GM19238 (cell line): ENCODE data around the gene COL4A2.

Source experiments
- DNase-seq: peaks from one replicate; pipeline ENCODE4 v3.0.0; 2011; ENCODE audit warnings: low spot score; ENCODE audit not compliant: insufficient read length

Gene COL4A2

DNA sequence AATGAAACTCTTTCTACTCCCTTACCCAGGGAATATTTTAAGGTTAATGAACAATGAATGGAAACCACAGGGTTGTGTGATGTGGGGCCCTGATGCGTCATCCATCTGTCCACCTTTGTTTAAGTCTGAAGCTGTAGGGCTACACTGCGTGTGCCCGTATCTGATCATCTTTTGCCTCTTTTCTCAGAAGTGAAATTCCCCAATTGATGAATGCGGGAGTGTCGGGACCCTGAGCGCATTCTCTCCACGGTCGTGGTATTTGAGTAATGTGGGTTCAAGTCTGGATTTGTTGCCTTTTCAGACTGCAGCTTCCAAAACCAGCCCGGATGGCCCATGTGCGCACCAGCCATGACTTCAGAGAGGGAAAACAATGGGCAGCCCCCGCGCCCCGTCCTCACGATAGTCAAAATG is 112.3 kb downstream of the COL4A2 start:
- no peak for DNase-seq

DNA sequence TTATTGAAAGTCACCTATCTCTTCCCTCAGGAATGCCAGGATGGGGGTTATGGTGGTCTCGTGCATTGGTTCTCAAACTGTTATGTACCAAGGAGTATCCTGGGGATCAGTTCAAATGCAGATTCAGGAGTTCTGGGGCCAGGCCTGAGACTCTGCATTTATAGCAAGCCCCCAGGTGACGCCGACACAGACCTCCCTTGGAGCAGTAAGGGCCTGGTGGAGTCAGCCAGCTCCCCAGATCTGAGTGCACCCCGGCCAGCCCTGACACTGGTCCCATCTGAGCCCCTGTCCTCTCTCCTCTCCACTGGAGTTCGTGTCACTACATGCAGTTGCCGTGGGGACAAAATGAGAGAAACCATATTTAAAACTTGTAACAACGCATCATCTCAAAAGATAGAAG is 112.9 kb downstream of the COL4A2 start:
- DNase-seq = no peak

DNA sequence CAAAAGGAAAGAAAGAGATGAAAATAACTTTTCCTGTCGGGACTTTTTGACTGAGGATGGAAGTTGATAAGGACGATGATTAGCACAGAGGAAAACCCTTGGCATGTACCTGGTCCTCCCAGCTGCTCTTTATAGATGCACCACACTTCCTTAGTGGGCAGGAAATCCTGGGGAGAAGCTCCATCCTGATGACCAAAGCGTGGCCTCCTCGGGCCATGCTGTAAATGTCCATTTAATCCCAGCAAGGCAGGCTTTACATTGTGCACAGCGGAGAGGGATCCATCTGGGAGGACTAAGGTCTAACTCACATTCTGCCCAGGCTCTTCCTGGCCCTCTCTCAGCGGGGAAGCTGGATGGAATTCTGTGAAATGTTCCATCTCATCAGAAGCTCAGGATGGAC is 113.5 kb downstream of the COL4A2 start:
- no peak for DNase-seq

DNA sequence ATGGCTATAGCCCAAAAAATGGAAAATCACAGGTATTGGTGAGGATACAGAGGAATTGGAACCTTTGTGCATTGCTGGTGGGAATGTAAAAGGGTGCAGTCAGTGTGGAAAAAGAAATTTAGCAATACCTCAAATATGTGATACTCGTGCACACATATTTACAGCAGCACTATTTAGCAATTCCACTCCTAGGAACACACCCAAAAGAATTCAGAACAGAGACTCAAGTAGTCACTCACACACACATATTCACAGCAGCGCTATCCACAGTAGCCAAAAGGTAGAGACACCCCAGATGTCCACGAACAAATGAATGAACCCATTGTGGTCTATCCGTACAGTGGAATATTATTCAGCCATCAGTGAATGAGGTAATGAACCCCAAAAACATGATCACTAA is 114.0 kb downstream of the COL4A2 start:
- no peak for DNase-seq

DNA sequence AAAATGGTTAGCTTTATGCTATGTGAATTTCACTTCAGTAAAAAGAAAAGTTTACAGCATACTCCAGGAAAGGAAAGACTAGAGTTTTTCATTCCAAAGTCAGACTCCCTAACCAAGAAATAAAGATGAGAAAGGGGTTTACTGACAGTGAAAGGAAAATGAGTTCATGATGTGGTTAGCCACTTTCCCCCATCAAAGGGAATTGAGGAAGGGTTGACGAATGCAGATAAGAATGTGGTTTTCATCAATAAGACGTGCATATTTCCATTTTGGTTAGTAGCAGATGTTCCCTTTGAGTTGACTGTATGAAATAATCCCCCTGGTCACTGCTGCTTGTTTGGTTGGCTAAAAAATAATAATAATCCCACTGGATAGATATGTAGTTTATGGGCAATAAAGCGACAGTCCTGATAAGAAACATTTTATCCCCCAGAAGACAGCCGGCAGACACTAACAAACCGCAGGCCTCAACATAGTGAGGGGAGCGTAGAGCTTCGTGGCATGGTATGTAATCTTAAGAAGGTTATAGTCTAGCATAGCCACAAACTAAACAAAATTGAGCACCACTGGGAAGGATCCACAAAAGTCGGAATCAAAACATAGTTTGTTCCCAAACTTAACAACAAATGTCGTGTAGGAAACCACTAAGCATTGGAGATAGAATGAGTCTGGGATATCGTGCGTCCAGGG is 114.8 kb downstream of the COL4A2 start:
- DNase-seq = no peak

DNA sequence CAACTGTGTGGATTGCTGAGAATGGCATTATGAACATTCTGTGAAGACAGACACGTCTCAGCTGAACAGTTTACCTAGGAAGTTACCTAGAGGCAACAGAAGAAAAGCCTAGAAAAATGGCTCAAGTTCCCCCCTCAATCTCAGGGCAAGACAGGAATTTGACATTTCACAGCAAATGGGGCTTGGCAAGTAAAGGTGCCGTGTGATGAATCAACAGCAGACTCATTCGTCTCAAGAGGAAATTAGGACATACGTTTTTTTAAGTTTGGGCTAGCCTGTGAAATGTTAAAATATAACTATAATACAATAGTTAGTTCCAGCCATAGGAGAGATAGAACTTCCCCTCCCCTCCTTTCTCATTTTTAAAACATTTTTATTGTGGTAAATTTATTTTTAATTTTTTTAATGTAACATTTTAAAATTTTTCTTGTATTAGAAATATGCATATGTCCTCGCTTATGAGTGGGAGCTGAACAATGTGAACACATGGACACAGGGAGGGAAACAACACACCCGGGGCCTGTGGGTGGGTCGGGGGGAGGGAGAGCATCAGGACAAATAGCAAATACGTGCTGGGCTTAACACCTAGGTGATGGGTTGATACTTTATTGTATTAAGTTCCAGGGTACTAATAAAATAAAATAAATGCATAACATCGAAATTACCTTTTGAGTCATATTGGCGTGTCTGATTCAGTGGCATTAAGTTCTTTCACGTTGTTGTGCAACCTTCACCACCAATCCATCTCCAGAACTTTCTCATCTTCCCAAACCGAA is 116.0 kb downstream of the COL4A2 start:
- DNase-seq = no peak

DNA sequence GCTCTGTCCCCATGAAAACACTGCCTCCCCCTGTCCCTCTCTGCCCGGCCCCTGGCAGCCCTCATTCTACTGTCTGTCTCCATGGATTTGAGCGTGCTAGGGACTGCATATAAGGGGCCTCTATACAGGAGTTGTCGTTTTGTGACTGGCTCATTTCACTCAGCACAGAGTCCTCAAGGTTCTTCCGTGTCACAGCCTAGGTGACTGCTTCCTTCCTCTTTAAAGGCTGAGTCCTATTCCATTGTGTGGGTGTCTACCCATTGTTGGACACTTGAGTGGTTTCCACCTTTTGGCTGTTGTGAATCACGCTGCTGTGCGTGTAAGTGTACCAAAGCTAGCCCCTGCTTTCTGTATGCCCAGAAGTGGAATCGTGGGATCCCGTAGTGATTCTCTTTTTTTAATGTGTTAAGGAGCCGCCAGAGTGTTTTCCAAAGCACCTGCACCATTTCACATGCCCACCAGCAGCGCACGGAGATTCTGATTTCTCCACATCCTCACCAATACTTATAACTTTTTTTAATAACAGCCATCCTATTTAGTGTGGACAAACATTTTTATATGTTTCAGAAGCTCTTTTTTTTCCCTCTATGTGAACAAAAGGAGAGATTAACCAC is 116.7 kb downstream of the COL4A2 start:
- no peak for DNase-seq

DNA sequence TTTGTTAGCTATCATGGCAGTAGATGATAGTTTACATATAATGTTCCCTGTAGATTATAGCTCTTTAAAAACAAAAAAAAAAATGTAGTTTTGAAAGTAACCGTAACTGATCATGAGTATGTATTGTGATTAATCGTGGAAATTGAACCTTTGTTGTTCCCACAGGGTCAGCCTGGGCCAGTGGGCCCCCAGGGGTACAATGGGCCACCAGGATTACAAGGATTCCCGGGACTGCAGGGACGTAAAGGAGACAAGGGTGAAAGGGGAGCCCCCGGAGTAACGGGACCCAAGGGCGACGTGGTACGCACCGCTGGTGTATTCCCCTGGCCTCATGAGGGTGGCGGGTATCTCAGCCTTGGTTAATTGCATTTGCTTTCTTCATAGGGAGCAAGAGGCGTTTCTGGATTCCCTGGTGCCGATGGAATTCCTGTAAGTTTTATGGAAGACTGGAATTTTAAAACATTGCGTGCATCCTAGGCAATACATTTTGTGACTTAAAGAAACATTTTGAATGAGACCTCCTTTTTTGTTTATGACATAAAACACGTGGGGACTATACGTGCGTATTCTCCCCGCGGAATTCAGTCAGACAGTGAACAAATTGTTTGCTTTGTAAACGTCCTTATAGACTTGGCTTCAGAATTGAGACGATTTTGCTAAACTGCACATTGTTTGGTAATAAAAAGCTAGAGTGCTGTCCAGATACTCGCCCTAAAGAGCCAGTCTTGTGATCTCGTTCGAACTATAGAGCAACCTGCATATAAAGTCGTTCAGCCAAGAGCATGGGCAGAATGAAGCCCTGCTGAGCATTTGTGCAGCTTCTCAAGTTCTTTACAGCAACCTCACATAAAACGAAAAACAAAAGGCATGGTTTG is 117.7 kb downstream of the COL4A2 start:
- no peak for DNase-seq

DNA sequence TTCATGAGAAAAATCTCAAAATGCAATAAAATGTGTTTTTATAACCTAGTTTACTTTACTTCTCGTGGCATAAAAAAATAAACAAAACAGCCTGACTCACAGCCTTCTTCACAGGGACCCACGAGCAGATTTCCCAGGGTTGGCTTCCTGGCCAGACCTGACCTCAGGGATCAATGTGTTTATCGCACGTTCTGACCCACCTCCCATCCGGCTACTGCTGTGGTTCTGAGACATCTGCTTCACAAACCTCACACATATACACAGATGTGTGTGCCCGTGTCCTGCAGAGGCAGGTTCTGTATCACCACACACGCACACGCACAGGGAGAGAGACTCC is 118.3 kb downstream of the COL4A2 start:
- DNase-seq = no peak

DNA sequence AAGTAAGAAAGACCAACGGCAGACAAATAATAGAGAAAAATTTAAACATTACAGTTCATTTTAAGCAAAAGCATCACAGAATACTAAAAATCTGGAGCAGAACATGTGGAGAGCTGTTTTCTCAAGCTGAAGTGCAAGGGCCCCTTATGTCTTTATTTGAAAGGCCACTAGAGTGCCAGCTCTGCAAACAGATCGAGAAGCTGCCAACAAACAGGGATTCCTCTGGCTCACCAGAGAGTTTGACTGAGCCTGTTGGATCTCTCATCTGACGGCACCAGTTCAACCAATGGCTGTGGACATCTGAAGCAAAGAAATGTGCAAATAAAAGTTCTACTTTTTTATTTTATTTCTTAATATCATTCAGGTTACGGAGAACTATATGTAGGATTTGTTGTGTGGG is 119.7 kb downstream of the COL4A2 start:
- DNase-seq = no peak

DNA sequence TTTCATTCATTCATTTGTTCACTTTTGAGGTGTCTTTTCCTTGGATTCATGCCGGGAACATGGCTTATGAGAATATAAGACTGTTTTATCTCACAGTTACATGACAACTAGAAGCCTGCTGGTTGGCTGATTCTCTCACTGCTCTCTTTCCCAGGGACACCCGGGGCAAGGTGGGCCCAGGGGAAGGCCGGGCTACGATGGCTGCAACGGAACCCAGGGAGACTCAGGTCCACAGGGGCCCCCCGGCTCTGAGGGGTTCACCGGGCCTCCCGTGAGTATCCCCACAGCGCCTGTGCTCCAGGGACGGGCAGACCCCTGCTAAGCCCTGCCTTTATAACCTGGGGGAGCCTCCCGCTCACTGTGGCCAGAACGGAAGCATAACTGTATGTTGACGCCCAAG is 121.2 kb downstream of the COL4A2 start:
- DNase-seq = no peak

DNA sequence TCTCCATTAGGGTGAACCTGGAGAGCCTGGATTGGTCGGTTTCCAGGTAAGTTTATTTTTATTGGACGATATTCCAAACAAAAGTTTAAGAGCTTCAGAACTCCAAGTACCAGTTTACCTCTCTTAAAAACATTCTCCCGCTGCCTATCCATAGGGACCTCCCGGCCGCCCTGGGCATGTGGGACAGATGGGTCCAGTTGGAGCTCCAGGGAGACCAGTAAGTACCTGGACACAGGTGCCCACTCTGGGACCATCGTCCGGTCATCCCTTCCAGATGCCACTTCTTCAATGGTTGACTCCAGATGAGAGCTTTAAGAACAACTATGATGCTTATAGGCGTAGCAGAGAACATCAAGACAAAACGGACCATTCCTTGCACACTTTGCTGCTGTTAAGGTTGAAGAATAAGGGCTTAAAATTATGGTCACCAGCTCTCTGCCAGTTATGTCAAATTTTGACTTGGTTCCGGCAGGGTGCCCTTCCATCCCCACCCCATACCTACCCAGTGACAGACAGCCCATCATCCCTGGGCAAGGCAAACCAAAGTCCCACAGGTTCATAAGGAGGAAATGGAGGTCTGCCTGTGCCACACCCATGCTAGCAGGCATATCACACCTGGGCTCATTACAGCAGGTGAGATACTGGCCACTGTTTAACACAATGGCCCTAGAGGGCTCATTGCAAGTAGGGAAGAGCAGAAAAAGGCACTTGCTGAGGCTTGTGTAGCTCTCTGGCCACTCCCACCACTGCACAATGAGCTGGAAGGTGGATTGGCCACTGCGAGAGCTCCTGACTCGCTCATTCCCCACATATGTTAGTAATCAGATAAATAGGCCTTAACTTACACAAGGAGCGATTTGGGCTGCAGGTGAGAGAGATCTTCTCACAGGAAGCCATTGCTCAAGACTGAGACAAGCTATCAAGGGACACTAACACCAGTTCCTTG is 123.6 kb downstream of the COL4A2 start:
- no peak for DNase-seq

DNA sequence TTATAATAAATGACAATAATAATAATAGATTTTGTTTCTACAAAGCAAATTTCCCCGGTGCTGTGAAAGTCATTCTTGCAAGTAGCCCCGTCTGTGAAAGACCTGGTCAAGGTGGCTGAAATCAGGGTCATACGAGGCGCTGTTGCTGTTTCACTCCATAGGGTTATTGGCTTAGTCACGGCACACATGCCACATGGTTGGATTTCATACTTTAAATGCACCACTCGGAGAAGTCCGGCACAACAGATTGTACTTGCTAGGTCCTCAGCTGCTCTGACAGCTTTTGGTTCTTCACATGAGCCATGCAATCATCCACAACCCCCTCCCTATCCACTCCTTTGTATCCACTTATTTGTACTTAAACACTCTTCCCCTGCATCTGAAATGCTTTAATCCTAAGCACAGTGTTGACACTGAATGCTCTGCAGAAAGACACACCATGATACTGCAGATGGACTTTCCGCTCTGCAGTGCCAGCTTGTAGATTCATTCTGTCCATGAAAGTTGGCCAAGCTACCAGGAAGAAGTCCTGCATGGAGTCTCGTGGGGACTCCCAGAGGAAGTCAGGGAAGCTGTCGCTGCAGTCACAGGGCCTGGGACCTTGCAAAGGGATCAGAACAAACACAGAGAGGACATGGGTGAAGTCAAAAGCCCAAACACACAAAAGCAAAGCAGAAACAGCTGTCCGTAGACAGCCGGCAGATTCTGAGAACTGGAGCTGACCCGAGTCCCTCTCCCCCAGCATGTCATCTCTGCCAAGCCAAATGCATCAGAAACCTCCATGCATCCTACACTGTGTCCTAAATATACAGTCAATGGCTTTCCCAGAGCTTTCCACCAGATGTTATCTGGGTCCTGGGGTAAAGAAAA is 124.6 kb downstream of the COL4A2 start:
- DNase-seq = no peak

DNA sequence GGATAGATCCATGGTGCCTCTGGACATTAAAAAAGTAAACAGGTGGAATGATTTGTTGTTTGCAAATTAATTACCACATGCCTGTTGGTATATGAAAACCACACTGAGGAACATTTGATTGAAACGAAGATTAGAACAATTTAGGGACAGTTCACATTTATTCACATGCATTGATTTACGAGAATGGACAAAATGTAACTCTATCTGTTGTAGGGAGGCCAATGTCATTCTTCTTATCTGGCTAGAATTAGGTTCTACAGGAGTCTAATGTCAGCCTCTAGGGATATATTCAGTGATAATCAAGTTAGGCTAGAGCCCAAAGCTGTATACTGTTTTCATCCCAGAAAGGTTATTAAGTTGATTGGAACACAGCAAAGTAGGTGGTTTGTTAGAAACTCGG is 125.4 kb downstream of the COL4A2 start:
- DNase-seq = no peak

DNA sequence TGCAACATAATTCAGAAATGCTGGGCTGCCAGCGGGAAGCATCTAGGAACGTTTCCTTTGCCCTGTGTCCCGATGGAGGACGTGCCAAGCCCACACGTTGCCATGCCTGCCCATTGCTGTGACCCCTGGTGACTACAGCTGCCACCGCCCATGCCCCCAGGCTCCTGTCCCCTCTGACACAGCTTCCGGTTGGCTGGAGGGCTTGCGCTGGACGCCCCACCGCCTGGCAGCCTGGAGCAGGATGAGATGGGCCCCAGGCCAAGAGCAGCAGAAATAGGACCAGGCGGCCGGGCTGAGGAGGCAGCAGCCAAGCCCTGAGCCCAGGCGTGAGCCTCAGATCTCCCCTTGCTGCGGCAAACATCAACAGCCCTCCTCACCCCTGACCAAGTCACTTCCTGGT is 125.9 kb downstream of the COL4A2 start:
- no peak for DNase-seq

DNA sequence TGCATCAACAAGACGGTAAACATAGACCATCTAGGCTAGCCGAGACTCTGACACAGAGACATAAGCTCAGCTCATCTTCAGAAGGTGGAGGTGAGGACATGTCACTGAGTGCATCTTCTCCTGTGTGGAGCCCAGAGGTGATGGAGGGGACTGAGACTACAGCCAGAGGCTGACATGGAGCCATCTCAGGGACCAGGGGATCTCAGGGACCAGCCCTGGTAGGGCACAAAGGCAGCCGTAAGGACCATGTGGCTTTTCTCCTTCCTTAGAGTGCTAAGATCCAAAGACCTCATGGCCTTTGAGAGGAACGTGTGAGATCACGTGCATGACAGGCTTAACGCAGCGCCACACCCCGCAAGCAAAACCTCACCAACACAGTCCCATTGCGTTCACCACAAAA is 127.5 kb downstream of the COL4A2 start:
- no peak for DNase-seq

DNA sequence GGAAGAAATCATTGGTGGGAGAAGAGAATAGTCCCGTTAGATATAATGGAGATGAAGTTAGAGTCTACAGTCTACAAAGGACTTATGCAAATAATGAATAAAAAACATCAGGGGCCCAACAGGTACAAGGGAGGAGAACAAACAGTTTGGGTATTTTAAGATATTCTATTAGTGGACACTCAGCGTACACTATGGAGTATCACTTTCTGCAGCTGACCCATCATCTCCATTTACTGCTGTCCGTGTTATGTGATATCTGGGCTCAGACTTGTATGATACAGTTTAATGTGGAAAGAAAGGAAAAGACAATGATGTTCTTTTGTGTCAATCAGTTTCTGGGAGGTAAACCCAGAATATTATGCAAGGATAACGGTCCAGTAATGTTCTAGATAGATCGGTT is 128.2 kb downstream of the COL4A2 start:
- DNase-seq = no peak

DNA sequence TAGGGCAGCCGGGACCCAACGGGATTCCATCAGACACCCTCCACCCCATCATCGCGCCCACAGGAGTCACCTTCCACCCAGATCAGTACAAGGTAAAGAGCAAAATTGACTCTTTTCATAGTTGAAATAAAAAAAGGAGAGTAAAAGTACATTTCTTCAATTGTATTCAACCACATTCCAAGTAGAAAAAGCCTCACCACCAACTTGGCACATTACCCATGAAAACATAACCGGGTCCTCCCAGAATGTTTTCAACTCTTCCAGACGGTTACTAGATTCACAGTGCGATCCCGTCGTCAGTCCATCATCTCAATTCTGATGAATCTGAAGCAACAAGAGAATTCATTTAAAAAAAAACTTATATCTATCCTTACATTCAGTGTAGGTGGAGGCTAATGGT is 129.2 kb downstream of the COL4A2 start:
- no peak for DNase-seq

DNA sequence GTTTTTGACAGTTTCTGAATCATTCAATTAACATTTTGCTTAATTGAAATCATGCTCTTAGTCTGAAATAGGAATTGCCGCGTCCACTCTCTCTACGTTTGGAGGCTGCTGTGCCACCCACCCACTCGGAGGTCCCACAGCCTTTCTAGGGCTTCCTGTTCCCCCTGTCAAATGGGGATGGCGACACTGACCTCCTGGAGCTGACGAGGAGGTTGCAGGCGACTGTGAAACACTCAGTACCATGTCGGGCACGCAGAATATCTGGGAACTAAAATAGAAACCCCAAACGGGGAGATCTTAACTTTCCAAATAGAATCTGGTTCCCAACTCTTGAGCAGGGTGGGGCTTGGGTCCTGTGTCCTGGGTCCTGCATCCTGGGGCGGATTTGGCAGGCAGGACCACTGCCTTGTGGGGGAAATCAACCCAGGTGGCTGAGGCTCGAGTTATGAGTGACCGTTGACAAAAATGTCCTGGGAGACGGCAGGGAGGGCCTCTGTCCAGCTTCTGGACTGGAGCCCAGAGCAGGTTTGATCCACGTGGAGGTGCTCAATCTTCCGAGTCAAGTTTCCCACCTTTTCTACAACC is 129.8 kb downstream of the COL4A2 start:
- no peak for DNase-seq
